ENCODE results near the gene DMD. TPM values are rescaled to one million over a fixed set of nuclear protein-coding genes. Genes with fewer than 3 reads are reported as not detected.

DMD gene
- total RNA-seq, 1 experiment from 2014 or later: 25.3 TPM

GRCh38 chrX:33062041-33062440 lies 149.3 kb downstream of the DMD start:
- TF ChIP-seq CTCF (conservative IDR thresholded peaks at IDR 0.05): no peak
- TF ChIP-seq EZH2 (IDR thresholded peaks at IDR 0.05; ENCODE audit: low read depth): no peak
- no peaks in the 10 kb centered on the region for H3K36me3 ChIP-seq (ENCODE audit: low read depth)
- no peak overlapping the region for H3K4me2 ChIP-seq
- no peaks in the 10 kb centered on the region for H3K9me2 ChIP-seq (ENCODE audit: insufficient read depth)
- no peak overlapping the region for H3K27ac ChIP-seq
- no peaks in the 10 kb centered on the region for H3K9me3 ChIP-seq (ENCODE audit: insufficient read depth, low read depth)
- no peak overlapping the region for H3K4me3 ChIP-seq
- H4K20me1 ChIP-seq (ENCODE audit: insufficient read depth): no peaks in the 10 kb centered on the region
- no peaks in the 10 kb centered on the region for H3K79me2 ChIP-seq (ENCODE audit: low read depth)
- BruUV-seq (replicated peaks): no TSS peak
- H3K4me1 ChIP-seq (replicated peaks; ENCODE audit: insufficient read depth): no peaks in the 10 kb centered on the region
- no peak for DNase-seq
- intact Hi-C loops (cut with micrococcal nuclease; ENCODE audit: unreplicated experiment): no loop called here
- H3K27me3 ChIP-seq (ENCODE audit: insufficient read depth, low read depth): no peaks in the 10 kb centered on the region
- ChIA-PET CTCF (no interaction called here), POLR2A (ENCODE audit: unreplicated experiment) (no interaction called here)
- no peak overlapping the region for H2AFZ ChIP-seq
- no peaks in the 10 kb centered on the region for H3F3A ChIP-seq (ENCODE audit: insufficient read depth, low read depth)

- Histone ChIP-seq H3K4me1 (replicated peaks; ENCODE audit: insufficient read depth) (no peaks in the 10 kb centered on the region), H3K36me3 (ENCODE audit: low read depth) (no peaks in the 10 kb centered on the region), H4K20me1 (ENCODE audit: insufficient read depth) (no peaks in the 10 kb centered on the region), H3K9me3 (ENCODE audit: insufficient read depth, low read depth) (no peaks in the 10 kb centered on the region), H3K27ac (no peak overlapping the region), H3F3A (ENCODE audit: insufficient read depth, low read depth) (no peaks in the 10 kb centered on the region), H3K27me3 (ENCODE audit: insufficient read depth, low read depth) (no peaks in the 10 kb centered on the region), H3K4me3 (no peak overlapping the region), H3K4me2 (no peak overlapping the region), H3K79me2 (ENCODE audit: low read depth) (no peaks in the 10 kb centered on the region), H3K9me2 (ENCODE audit: insufficient read depth) (no peaks in the 10 kb centered on the region), H2AFZ (no peak overlapping the region)
- TF ChIP-seq CTCF (conservative IDR thresholded peaks at IDR 0.05): no peak
- TF ChIP-seq EZH2 (IDR thresholded peaks at IDR 0.05; ENCODE audit: low read depth): no peak
- no TSS peak for BruUV-seq (replicated peaks)
- intact Hi-C loops (cut with micrococcal nuclease; ENCODE audit: unreplicated experiment): no loop called here
- DNase-seq: no peak
- ChIA-PET POLR2A (ENCODE audit: unreplicated experiment) (no interaction called here), CTCF (no interaction called here)
Measured at GRCh38 chrX:33053001-33053400, 158.3 kb downstream of the DMD start.

- H3K27me3 ChIP-seq (ENCODE audit: insufficient read depth, low read depth): no peaks in the 10 kb centered on the region
- ChIA-PET CTCF (no interaction called here), POLR2A (ENCODE audit: unreplicated experiment) (no interaction called here)
- no peaks in the 10 kb centered on the region for H3K4me1 ChIP-seq (replicated peaks; ENCODE audit: insufficient read depth)
- H3K4me3 ChIP-seq: no peak overlapping the region
- H2AFZ ChIP-seq: no peak overlapping the region
- intact Hi-C loops (cut with micrococcal nuclease; ENCODE audit: unreplicated experiment): no loop called here
- H3K4me2 ChIP-seq: no peak overlapping the region
- H3K27ac ChIP-seq: no peak overlapping the region
- no peak for DNase-seq
- H3F3A ChIP-seq (ENCODE audit: insufficient read depth, low read depth): no peaks in the 10 kb centered on the region
- H3K79me2 ChIP-seq (ENCODE audit: low read depth): no peaks in the 10 kb centered on the region
- no peaks in the 10 kb centered on the region for H3K36me3 ChIP-seq (ENCODE audit: low read depth)
- no peaks in the 10 kb centered on the region for H3K9me2 ChIP-seq (ENCODE audit: insufficient read depth)
- no TSS peak for BruUV-seq (replicated peaks)
- H4K20me1 ChIP-seq (ENCODE audit: insufficient read depth): no peaks in the 10 kb centered on the region
- H3K9me3 ChIP-seq (ENCODE audit: insufficient read depth, low read depth): no peaks in the 10 kb centered on the region
- TF ChIP-seq EZH2 (IDR thresholded peaks at IDR 0.05; ENCODE audit: low read depth) (no peak), CTCF (conservative IDR thresholded peaks at IDR 0.05) (no peak)
Measured at GRCh38 chrX:33045882-33046281, 165.5 kb downstream of the DMD start.
